Heart left ventricle (tissue), 13 donors: ENCODE results near the gene GARS1.

Source experiments
- POLR2A ChIP-seq, 2 donors: fragments of 450-650 bp; IDR thresholded peaks; one replicate each; pipeline ENCODE4 v1.6.1; 2017; ENCODE audit warnings: antibody characterized with exemption in 2 of 2, mild to moderate bottlenecking in 2 of 2, moderate library complexity in 2 of 2
- TF ChIP-seq, protein P1 (sequence below), 12 donors: fragments of 200-600 bp; sonication (generic) in 4 of 12; IDR thresholded peaks; one replicate each; pipeline versions ENCODE4 v1.5.0 to v1.8.0; 2018 to 2022; ENCODE audit warnings: antibody characterized with exemption in 12 of 12, mild to moderate bottlenecking in 5 of 12
- donor health status: ischemic (EF 13 %, LVEDD 7.1; RV severe dilation, severe dysfunction).
- donor health status: DM: no; HTN: yes; CAD: no.
- donor health status: DM: no; HTN: no; CAD: no.
- donor health status: ischemic (EF 25% LVEDD 6.9; RV normal size, moderate dysfunction).
- donor health status: ischemic (EF 25% LVEDD 5.7; RV mildly dilated, moderate dysfunction).
- donor health status: ischemic (EF 35%, LVEDD 5.7; RV mildly dilated, moderate dysfunction).
- donor health status: nonischemic (EF 11% LVEDD 7.7; RV severe dilation, severe dysfunction).
- donor health status: DM: yes; HTN: yes; CAD: no.
- donor health status: PGD.
- donor health status: ischemic (EF 29% LVEDD 5.4; RV normal size, mild dysfunction).
- donor health status: nonischemic (EF 23%, LVEDD 6.1; RV moderate dilation, normal function).

DNA sequence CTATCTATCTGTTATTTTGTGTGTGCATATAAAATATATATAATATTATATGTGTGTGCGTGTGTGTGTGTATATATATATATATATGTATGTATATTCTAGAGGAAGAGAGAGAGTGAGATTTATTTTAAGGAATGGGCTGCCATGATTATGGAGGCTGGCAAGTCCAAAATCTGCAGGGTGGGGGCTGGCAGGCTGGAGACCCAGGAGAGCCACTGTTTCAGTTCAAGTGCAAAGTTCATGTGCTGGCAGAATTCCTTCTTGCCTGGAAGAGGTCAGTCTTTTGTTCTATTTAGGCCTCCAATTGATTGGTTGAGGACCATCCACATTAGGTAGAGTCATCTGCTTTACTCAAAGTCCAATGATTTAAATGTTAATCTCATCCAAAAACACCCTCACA, 42.3 kb upstream of the GARS1 start:
- TF ChIP-seq, protein P1, sequence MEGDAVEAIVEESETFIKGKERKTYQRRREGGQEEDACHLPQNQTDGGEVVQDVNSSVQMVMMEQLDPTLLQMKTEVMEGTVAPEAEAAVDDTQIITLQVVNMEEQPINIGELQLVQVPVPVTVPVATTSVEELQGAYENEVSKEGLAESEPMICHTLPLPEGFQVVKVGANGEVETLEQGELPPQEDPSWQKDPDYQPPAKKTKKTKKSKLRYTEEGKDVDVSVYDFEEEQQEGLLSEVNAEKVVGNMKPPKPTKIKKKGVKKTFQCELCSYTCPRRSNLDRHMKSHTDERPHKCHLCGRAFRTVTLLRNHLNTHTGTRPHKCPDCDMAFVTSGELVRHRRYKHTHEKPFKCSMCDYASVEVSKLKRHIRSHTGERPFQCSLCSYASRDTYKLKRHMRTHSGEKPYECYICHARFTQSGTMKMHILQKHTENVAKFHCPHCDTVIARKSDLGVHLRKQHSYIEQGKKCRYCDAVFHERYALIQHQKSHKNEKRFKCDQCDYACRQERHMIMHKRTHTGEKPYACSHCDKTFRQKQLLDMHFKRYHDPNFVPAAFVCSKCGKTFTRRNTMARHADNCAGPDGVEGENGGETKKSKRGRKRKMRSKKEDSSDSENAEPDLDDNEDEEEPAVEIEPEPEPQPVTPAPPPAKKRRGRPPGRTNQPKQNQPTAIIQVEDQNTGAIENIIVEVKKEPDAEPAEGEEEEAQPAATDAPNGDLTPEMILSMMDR (IDR thresholded peaks at IDR 0.05): no peak
- no peak for TF ChIP-seq POLR2A (IDR thresholded peaks at IDR 0.05)
